ENCODE data around the gene SLC25A33. TPM values are rescaled to one million over a fixed set of nuclear protein-coding genes. Genes with fewer than 3 reads are reported as not detected.

SLC25A33 gene
- total RNA-seq, 1 experiment from 2014 or later: 9.2 TPM

- Mint-ChIP-seq H3K9me3 (no peaks in the 10 kb centered on the region), H3K27ac (peak overlapping the region; percentile 38; the same call in 1 of the 2 replicates), H3K4me1 (no peaks in the 10 kb centered on the region), H3K36me3 (peaks cover 12% of the 10 kb centered on the region; the same call in 1 of the 2 replicates), H3K4me3 (no peak overlapping the region), H3K27me3 (ENCODE audit: low read depth) (no peaks in the 10 kb centered on the region)
- DNase-seq (ENCODE audit: low spot score) (no peak), ATAC-seq (no peak)
- ChIA-PET CTCF (interaction anchor here (1.9 kb wide), 1 partner anchor 11 kb away, joined by 12 read pairs; no protein-coding TSS in a partner anchor), POLR2A (interaction anchor here (0.6 kb wide), 1 partner anchor 30 kb away, joined by 3 read pairs; no protein-coding TSS in a partner anchor)
- TF ChIP-seq, protein P1, sequence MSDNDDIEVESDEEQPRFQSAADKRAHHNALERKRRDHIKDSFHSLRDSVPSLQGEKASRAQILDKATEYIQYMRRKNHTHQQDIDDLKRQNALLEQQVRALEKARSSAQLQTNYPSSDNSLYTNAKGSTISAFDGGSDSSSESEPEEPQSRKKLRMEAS (CRISPR knock-in tag; IDR thresholded peaks at IDR 0.05): no peak
- TF ChIP-seq, protein P2, sequence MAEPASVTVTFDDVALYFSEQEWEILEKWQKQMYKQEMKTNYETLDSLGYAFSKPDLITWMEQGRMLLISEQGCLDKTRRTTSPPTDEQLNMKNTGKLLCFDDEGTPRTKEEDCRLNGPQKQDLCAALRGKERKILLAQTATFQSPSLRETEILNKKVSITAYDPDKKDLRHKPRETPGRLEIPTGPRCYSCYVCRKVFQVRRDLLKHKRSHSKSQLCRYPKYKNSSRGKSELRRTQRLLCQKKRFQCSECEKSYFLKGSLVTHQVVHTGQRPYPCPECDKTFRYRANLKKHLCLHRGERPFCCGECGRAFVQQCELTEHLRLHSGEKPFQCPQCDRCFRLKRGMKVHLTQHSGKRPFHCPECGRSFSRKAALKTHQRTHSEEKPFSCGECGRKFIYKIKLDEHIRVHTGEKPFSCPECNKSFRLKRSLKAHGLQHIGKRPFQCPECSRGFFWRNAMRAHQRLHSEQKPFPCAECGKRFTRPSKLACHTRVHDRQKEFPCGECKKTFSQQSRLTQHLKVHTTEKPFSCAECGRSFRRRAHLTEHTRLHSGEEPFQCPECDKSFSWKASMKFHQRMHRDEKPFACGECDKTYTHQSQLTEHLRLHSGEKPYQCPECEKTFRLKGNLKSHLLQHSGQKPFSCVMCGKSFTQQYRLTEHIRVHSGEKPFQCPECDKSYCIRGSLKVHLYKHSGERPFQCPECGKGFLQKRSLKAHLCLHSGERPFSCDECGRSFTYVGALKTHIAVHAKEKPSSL (CRISPR knock-in tag; conservative IDR thresholded peaks at IDR 0.05): no peak
- TF ChIP-seq EMX1 (CRISPR knock-in tag; IDR thresholded peaks at IDR 0.05) (no peak), PRDM15 (CRISPR knock-in tag; IDR thresholded peaks at IDR 0.05) (no peak), ZNF219 (CRISPR knock-in tag; IDR thresholded peaks at IDR 0.05; ENCODE audit: borderline replicate concordance) (no peak), ATF2 (CRISPR knock-in tag; IDR thresholded peaks at IDR 0.05; ENCODE audit: borderline replicate concordance, low read depth) (no peak), IRF2 (CRISPR knock-in tag; IDR thresholded peaks at IDR 0.05; ENCODE audit: borderline replicate concordance, low read depth) (no peak), CREM (CRISPR knock-in tag; IDR thresholded peaks at IDR 0.05) (no peak), ARID4B (CRISPR knock-in tag; IDR thresholded peaks at IDR 0.05; ENCODE audit: borderline replicate concordance) (no peak), ZNF423 (CRISPR knock-in tag; IDR thresholded peaks at IDR 0.05) (no peak), FOXP1 (CRISPR knock-in tag; IDR thresholded peaks at IDR 0.05; ENCODE audit: borderline replicate concordance) (no peak), ATF1 (CRISPR knock-in tag; IDR thresholded peaks at IDR 0.05) (no peak), TEAD4 (CRISPR knock-in tag; IDR thresholded peaks at IDR 0.05) (no peak)
- TF ChIP-seq, protein P3, sequence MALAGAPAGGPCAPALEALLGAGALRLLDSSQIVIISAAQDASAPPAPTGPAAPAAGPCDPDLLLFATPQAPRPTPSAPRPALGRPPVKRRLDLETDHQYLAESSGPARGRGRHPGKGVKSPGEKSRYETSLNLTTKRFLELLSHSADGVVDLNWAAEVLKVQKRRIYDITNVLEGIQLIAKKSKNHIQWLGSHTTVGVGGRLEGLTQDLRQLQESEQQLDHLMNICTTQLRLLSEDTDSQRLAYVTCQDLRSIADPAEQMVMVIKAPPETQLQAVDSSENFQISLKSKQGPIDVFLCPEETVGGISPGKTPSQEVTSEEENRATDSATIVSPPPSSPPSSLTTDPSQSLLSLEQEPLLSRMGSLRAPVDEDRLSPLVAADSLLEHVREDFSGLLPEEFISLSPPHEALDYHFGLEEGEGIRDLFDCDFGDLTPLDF (CRISPR knock-in tag; IDR thresholded peaks at IDR 0.05): no peak
Measured at GRCh38 chr1:9604836-9605235, 65.6 kb downstream of the SLC25A33 start.

Measured in WTC11 (cell line).